GM18498 (cell line): Measurements from ENCODE around the gene SRP9.
"Not testable (repeated sequence)": the region's sequence is repeated elsewhere in the genome, so short reads cannot be mapped to it uniquely, and the experiment has no call there.

ENCODE experiments used
- ATAC-seq: cut with Tn5 transposase; IDR thresholded peaks from one replicate; pipeline ENCODE4 v1.9.1; 2021; ENCODE audit warnings: mild to moderate bottlenecking, moderate library complexity; ENCODE audit not compliant: unreplicated experiment

The SRP9 gene

GRCh38 chr1:225754940-225755641, 22.5 kb upstream of the SRP9 start:
- ATAC-seq: no peak

GRCh38 chr1:225755671-225756319, 21.8 kb upstream of the SRP9 start:
- ATAC-seq: no peak

- ATAC-seq: no peak
These were observed 19.5 kb upstream of the SRP9 start for GRCh38 chr1:225757927-225758656.

GRCh38 chr1:225759972-225760371, 17.7 kb upstream of the SRP9 start:
- not testable (repeated sequence) for ATAC-seq

GRCh38 chr1:225760531-225760930, 17.1 kb upstream of the SRP9 start:
- no peak for ATAC-seq

GRCh38 chr1:225761395-225761794, 16.2 kb upstream of the SRP9 start:
- not testable (repeated sequence) for ATAC-seq

GRCh38 chr1:225762002-225762441, 15.6 kb upstream of the SRP9 start:
- ATAC-seq: no peak

- no peak for ATAC-seq
These were observed 15.2 kb upstream of the SRP9 start for GRCh38 chr1:225762444-225762843.

- no peak for ATAC-seq
These were observed 13.7 kb upstream of the SRP9 start for GRCh38 chr1:225763716-225764548.

- ATAC-seq: no peak
These were observed 11.5 kb upstream of the SRP9 start for GRCh38 chr1:225765982-225766674.

GRCh38 chr1:225766967-225767633, 10.5 kb upstream of the SRP9 start:
- ATAC-seq: no peak

GRCh38 chr1:225767634-225768540, 9.7 kb upstream of the SRP9 start:
- no peak for ATAC-seq

GRCh38 chr1:225768662-225769426, 8.8 kb upstream of the SRP9 start:
- ATAC-seq: no peak

- ATAC-seq: no peak
These were observed 7.9 kb upstream of the SRP9 start for GRCh38 chr1:225769687-225770086.

- no peak for ATAC-seq
These were observed 6.9 kb upstream of the SRP9 start for GRCh38 chr1:225770561-225771248.

- ATAC-seq: no peak
These were observed 5.8 kb upstream of the SRP9 start for GRCh38 chr1:225771661-225772322.

- no peak for ATAC-seq
These were observed 5.3 kb upstream of the SRP9 start for GRCh38 chr1:225772323-225772768.
